Measurements from ENCODE around the gene OOEP.

DNA sequence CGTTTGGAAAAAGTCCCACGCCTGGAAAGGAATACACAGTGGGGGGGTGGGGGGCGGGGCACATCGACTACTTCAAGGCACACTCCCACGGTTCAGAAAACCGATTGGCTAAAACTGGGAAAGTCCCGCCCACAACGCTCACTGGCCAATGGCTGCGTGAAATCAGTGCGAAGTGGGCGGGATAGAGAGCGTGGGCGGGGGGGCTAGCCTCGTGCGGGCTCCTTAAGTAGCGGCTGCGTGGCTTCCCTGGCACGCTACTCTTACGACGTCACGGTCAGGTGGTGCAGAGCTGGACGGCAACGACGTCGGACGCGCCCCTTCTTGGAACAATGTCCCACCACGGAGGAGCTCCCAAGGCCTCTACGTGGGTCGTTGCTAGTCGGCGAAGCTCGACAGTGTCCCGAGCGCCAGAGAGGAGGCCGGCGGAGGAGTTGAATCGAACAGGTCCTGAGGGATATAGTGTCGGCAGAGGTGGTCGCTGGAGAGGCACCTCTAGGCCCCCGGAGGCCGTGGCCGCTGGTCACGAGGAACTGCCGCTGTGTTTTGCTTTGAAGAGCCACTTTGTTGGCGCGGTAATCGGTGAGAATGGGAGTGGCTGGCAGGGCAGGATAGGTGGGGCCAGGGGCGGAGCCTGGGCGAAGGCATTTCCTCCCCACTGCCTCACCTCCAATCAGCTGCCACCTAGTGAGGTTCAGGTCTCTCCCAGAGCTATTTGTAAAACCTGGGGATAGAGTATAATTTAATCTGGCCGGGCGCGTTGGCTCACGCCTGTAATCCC lies 25.1 kb upstream of the OOEP start, which contains the start of gene DDX43:
- TF ChIP-seq, protein P1, sequence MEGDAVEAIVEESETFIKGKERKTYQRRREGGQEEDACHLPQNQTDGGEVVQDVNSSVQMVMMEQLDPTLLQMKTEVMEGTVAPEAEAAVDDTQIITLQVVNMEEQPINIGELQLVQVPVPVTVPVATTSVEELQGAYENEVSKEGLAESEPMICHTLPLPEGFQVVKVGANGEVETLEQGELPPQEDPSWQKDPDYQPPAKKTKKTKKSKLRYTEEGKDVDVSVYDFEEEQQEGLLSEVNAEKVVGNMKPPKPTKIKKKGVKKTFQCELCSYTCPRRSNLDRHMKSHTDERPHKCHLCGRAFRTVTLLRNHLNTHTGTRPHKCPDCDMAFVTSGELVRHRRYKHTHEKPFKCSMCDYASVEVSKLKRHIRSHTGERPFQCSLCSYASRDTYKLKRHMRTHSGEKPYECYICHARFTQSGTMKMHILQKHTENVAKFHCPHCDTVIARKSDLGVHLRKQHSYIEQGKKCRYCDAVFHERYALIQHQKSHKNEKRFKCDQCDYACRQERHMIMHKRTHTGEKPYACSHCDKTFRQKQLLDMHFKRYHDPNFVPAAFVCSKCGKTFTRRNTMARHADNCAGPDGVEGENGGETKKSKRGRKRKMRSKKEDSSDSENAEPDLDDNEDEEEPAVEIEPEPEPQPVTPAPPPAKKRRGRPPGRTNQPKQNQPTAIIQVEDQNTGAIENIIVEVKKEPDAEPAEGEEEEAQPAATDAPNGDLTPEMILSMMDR (IDR thresholded peaks at IDR 0.05 in 4 of 5, conservative IDR thresholded peaks at IDR 0.05 in 1 of 5): no peak
- TF ChIP-seq POLR2A (IDR thresholded peaks at IDR 0.05): no peak
